ENCODE results near the gene EFCAB6.

- TF ChIP-seq CTCF (IDR thresholded peaks at IDR 0.05): no peak
- no peak for TF ChIP-seq ELK1 (IDR thresholded peaks at IDR 0.05; ENCODE audit: low read depth, low read length)
- no peak for TF ChIP-seq ZNF302 (CRISPR knock-in tag; IDR thresholded peaks at IDR 0.05)
- no peak for TF ChIP-seq HOXB5 (CRISPR knock-in tag; IDR thresholded peaks at IDR 0.05)
- TF ChIP-seq POLR2A (IDR thresholded peaks at IDR 0.05; ENCODE audit: low read length): no peak
- TF ChIP-seq CHD4 (IDR thresholded peaks at IDR 0.05; ENCODE audit: borderline replicate concordance): no peak
- no peak for TF ChIP-seq REST (IDR thresholded peaks at IDR 0.05)
- TF ChIP-seq BHLHE40 (IDR thresholded peaks at IDR 0.05; ENCODE audit: low read depth, low read length): no peak
- no peak for TF ChIP-seq KDM1A (IDR thresholded peaks at IDR 0.05; ENCODE audit: low read depth)
- TF ChIP-seq SMC3 (IDR thresholded peaks at IDR 0.05): no peak
- TF ChIP-seq RNF2 (IDR thresholded peaks at IDR 0.05; ENCODE audit: borderline replicate concordance, low read depth): no peak
- TF ChIP-seq FOSB (CRISPR knock-in tag; IDR thresholded peaks at IDR 0.05): no peak
These were observed 304.9 kb downstream of the EFCAB6 start for GRCh38 chr22:43507235-43507634.
